ENCODE data around the gene KANSL1. TPM values are rescaled to one million over a fixed set of nuclear protein-coding genes. Genes with fewer than 3 reads are reported as not detected.
A peak's percentile ranks its signal among the peaks of the same experiment; 100 is the strongest.

The KANSL1 gene
- total and polyA plus RNA-seq, 2 experiments from 2014 or later, result 12.2 to 38.2 TPM

GRCh38 chr17:46047856-46048255, 145.4 kb downstream of the KANSL1 start:
- H3K27me3 ChIP-seq (replicated peaks; ENCODE audit: insufficient read depth), result no peaks in the 10 kb centered on the region
- H3F3A ChIP-seq (ENCODE audit: insufficient read depth), result peaks cover 16% of the 10 kb centered on the region
- no peak for TF ChIP-seq EZH2phosphoT487 (IDR thresholded peaks at IDR 0.05; ENCODE audit: insufficient read depth, low read depth)
- peaks cover 51% of the 10 kb centered on the region for H3K79me2 ChIP-seq (ENCODE audit: insufficient read depth)
- H4K20me1 ChIP-seq (ENCODE audit: insufficient read depth), result no peaks in the 10 kb centered on the region
- no peaks in the 10 kb centered on the region for H3K9me2 ChIP-seq (ENCODE audit: insufficient read depth)
- no peak overlapping the region for H2AFZ ChIP-seq
- H3K4me1 ChIP-seq (ENCODE audit: insufficient read depth), result peaks cover 9% of the 10 kb centered on the region; the same call in 1 of the 2 replicates
- DNase-seq, result no peak
- 86 to 92% methylated on average over 8 of the region's 8 CpGs for WGBS, 2 experiments (ENCODE audit: low coverage in 1 of 2, low lambda C conversion rate in 2 of 2, missing lambda C conversion rate in 2 of 2)
- no peak overlapping the region for H3K4me3 ChIP-seq
- H3K9ac ChIP-seq, result no peak overlapping the region
- in situ Hi-C loops (cut with MboI), result loop anchor here (10.0 kb wide), 1 partner anchor 57 kb away; no protein-coding TSS in a partner anchor
- peaks cover 28% of the 10 kb centered on the region for H3K36me3 ChIP-seq (ENCODE audit: low read depth)
- no peak overlapping the region for H3K27ac ChIP-seq
- H3K4me2 ChIP-seq (ENCODE audit: unreplicated experiment), result no peak overlapping the region
- H3K9me3 ChIP-seq (ENCODE audit: low read depth), result no peaks in the 10 kb centered on the region

- in situ Hi-C loops (cut with MboI), result loop anchor here (10.0 kb wide), 1 partner anchor 57 kb away; no protein-coding TSS in a partner anchor
- DNase-seq, result no peak
- no peaks in the 10 kb centered on the region for H3K27me3 ChIP-seq (replicated peaks; ENCODE audit: insufficient read depth)
- peaks cover 55% of the 10 kb centered on the region for H3K79me2 ChIP-seq (ENCODE audit: insufficient read depth)
- 90 to 94% methylated on average over 5 of the region's 5 CpGs for WGBS, 2 experiments (ENCODE audit: low coverage in 1 of 2, low lambda C conversion rate in 2 of 2, missing lambda C conversion rate in 2 of 2)
- H4K20me1 ChIP-seq (ENCODE audit: insufficient read depth), result no peaks in the 10 kb centered on the region
- H3K27ac ChIP-seq, result no peak overlapping the region
- peaks cover 9% of the 10 kb centered on the region; the same call in 1 of the 2 replicates for H3K4me1 ChIP-seq (ENCODE audit: insufficient read depth)
- H3K4me3 ChIP-seq, result no peak overlapping the region
- no peak overlapping the region for H2AFZ ChIP-seq
- TF ChIP-seq EZH2 (IDR thresholded peaks at IDR 0.05; ENCODE audit: insufficient read depth, poor library complexity, severe bottlenecking) (no peak), EZH2phosphoT487 (IDR thresholded peaks at IDR 0.05; ENCODE audit: insufficient read depth, low read depth) (no peak)
- no peaks in the 10 kb centered on the region for H3K9me3 ChIP-seq (ENCODE audit: low read depth)
- no peaks in the 10 kb centered on the region for H3K9me2 ChIP-seq (ENCODE audit: insufficient read depth)
- peaks cover 16% of the 10 kb centered on the region for H3F3A ChIP-seq (ENCODE audit: insufficient read depth)
- H3K36me3 ChIP-seq (ENCODE audit: low read depth), result peaks cover 28% of the 10 kb centered on the region
- no peak overlapping the region for H3K4me2 ChIP-seq (ENCODE audit: unreplicated experiment)
- no peak overlapping the region for H3K9ac ChIP-seq
These were observed 145.8 kb downstream of the KANSL1 start for GRCh38 chr17:46047398-46047797.

GRCh38 chr17:46046957-46047356, 146.3 kb downstream of the KANSL1 start:
- peaks cover 8% of the 10 kb centered on the region; the same call in 1 of the 2 replicates for H3K4me1 ChIP-seq (ENCODE audit: insufficient read depth)
- no peaks in the 10 kb centered on the region for H3K9me2 ChIP-seq (ENCODE audit: insufficient read depth)
- no peaks in the 10 kb centered on the region for H3K9me3 ChIP-seq (ENCODE audit: low read depth)
- peak; percentile 22 for DNase-seq
- H4K20me1 ChIP-seq (ENCODE audit: insufficient read depth), result no peaks in the 10 kb centered on the region
- H3F3A ChIP-seq (ENCODE audit: insufficient read depth), result peaks cover 16% of the 10 kb centered on the region
- in situ Hi-C loops (cut with MboI), result loop anchor here (10.0 kb wide), 1 partner anchor 58 kb away; no protein-coding TSS in a partner anchor
- TF ChIP-seq EZH2phosphoT487 (IDR thresholded peaks at IDR 0.05; ENCODE audit: insufficient read depth, low read depth), result no peak
- no peak for TF ChIP-seq EZH2 (IDR thresholded peaks at IDR 0.05; ENCODE audit: insufficient read depth, poor library complexity, severe bottlenecking)
- no peak overlapping the region for H3K4me2 ChIP-seq (ENCODE audit: unreplicated experiment)
- no peak overlapping the region for H3K4me3 ChIP-seq
- no peaks in the 10 kb centered on the region for H3K27me3 ChIP-seq (replicated peaks; ENCODE audit: insufficient read depth)
- peaks cover 55% of the 10 kb centered on the region for H3K79me2 ChIP-seq (ENCODE audit: insufficient read depth)
- H3K27ac ChIP-seq, result no peak overlapping the region
- H3K36me3 ChIP-seq (ENCODE audit: low read depth), result peaks cover 28% of the 10 kb centered on the region
- H2AFZ ChIP-seq, result no peak overlapping the region
- H3K9ac ChIP-seq, result no peak overlapping the region
- WGBS, 2 experiments (ENCODE audit: low coverage in 1 of 2, low lambda C conversion rate in 2 of 2, missing lambda C conversion rate in 2 of 2), result 46 to 58% methylated on average over 1 of the region's 1 CpG

GRCh38 chr17:46045639-46046038, 147.6 kb downstream of the KANSL1 start:
- Histone ChIP-seq H3K36me3 (ENCODE audit: low read depth) (peaks cover 37% of the 10 kb centered on the region), H3K9ac (no peak overlapping the region), H3F3A (ENCODE audit: insufficient read depth) (peaks cover 11% of the 10 kb centered on the region), H2AFZ (no peak overlapping the region), H3K4me2 (ENCODE audit: unreplicated experiment) (no peak overlapping the region), H3K4me3 (no peak overlapping the region), H4K20me1 (ENCODE audit: insufficient read depth) (no peaks in the 10 kb centered on the region), H3K27ac (no peak overlapping the region), H3K9me2 (ENCODE audit: insufficient read depth) (no peaks in the 10 kb centered on the region), H3K4me1 (ENCODE audit: insufficient read depth) (peaks cover 4% of the 10 kb centered on the region; the same call in 1 of the 2 replicates), H3K27me3 (replicated peaks; ENCODE audit: insufficient read depth) (no peaks in the 10 kb centered on the region), H3K9me3 (ENCODE audit: low read depth) (no peaks in the 10 kb centered on the region), H3K79me2 (ENCODE audit: insufficient read depth) (peaks cover 45% of the 10 kb centered on the region)
- in situ Hi-C loops (cut with MboI), result loop anchor here (10.0 kb wide), 1 partner anchor 59 kb away; no protein-coding TSS in a partner anchor
- WGBS, 2 experiments (ENCODE audit: low coverage in 1 of 2, low lambda C conversion rate in 2 of 2, missing lambda C conversion rate in 2 of 2), result 64 to 72% methylated on average over 3 of the region's 3 CpGs
- no peak for TF ChIP-seq EZH2 (IDR thresholded peaks at IDR 0.05; ENCODE audit: insufficient read depth, poor library complexity, severe bottlenecking)
- TF ChIP-seq EZH2phosphoT487 (IDR thresholded peaks at IDR 0.05; ENCODE audit: insufficient read depth, low read depth), result no peak
- DNase-seq, result no peak

Data from GM23248 (cell line).